Measurements from ENCODE around the gene DPY19L1.
"Not testable (repeated sequence)": the region's sequence is repeated elsewhere in the genome, so short reads cannot be mapped to it uniquely, and the experiment has no call there.

Gene DPY19L1

GRCh38 chr7:35003679-35004303, 33.5 kb downstream of the DPY19L1 start:
- no peak for TF ChIP-seq CTCF (conservative IDR thresholded peaks at IDR 0.05)
- peak overlapping the region; percentile 19; the same call in 1 of the 2 replicates for H3K27ac ChIP-seq

- peak overlapping the region; percentile 19; the same call in 1 of the 2 replicates for H3K27ac ChIP-seq
Measured at GRCh38 chr7:35003177-35003650, 34.1 kb downstream of the DPY19L1 start.

- not testable (repeated sequence) for H3K27ac ChIP-seq
Measured at GRCh38 chr7:34998335-34998734, 39.0 kb downstream of the DPY19L1 start.

GRCh38 chr7:34996423-34997090, 40.7 kb downstream of the DPY19L1 start:
- not testable (repeated sequence) for H3K27ac ChIP-seq

- no peak for TF ChIP-seq CTCF (conservative IDR thresholded peaks at IDR 0.05)
- no peak overlapping the region for H3K27ac ChIP-seq
Measured at GRCh38 chr7:34995757-34996156, 41.5 kb downstream of the DPY19L1 start.

GRCh38 chr7:34991938-34992840, 45.1 kb downstream of the DPY19L1 start:
- no peak for TF ChIP-seq CTCF (conservative IDR thresholded peaks at IDR 0.05)
- H3K27ac ChIP-seq = peak overlapping the region; percentile 34

- H3K27ac ChIP-seq = not testable (repeated sequence)
Measured at GRCh38 chr7:34988442-34989125, 48.7 kb downstream of the DPY19L1 start.

- H3K27ac ChIP-seq = not testable (repeated sequence)
Measured at GRCh38 chr7:34985155-34985554, 52.1 kb downstream of the DPY19L1 start.

- H3K27ac ChIP-seq = not testable (repeated sequence)
Measured at GRCh38 chr7:34984140-34984539, 53.1 kb downstream of the DPY19L1 start.

GRCh38 chr7:34982371-34983019, 54.8 kb downstream of the DPY19L1 start:
- TF ChIP-seq CTCF (conservative IDR thresholded peaks at IDR 0.05) = no peak
- no peak overlapping the region for H3K27ac ChIP-seq

GRCh38 chr7:34979124-34979523, 58.2 kb downstream of the DPY19L1 start:
- H3K27ac ChIP-seq = not testable (repeated sequence)

Data from VCaP (cell line).